GM19455 (cell line): Measurements from ENCODE around the gene KLK11.

Experiments
- ATAC-seq: cut with Tn5 transposase; IDR thresholded peaks from one replicate; pipeline ENCODE4 v1.9.1; 2021; ENCODE audit not compliant: unreplicated experiment

Gene KLK11

DNA sequence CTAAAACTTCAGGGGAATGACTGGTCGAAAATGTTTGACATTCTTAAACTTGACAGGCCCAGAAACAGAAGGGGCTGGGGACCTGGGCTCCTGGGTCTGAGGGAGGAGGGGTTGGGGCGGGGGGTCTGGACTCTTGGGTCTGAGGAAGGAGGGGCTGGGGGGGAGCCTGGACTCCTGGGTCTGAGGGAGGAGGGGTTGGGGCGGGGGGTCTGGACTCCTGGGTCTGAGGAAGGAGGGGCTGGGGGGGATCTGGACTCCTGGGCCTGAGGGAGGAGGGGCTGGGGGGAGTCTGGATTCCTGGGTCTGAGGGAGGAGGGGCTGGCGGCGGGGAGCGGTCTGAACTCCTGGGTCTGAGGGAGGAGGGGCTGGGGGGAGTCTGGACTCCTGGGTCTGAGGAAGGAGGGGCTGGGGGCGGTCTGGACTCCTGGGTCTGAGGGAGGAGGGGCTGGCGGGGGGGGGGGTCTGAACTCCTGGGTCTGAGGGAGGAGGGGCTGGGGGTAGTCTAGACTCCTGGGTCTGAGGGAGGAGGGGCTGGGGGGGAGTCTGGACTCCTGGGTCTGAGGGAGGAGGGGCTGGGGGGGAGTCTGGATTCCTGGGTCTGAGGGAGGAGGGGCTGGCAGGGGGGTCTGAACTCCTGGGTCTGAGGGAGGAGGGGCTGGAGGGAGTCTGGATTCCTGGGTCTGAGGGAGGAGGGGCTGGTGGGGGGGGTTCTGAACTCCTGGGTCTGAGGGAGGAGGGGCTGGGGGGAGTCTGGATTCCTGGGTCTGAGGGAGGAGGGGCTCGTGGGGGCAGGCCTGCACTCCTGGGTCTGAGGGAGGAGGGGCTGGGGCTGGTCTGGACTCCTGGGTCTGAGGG lies 51.5 kb downstream of the KLK11 start:
- ATAC-seq, result no peak

- ATAC-seq, result no peak
Measured at GRCh38 chr19:50972795-50973376, 53.5 kb downstream of the KLK11 start.
